Liver (tissue), 9 donors: Measurements from ENCODE around the gene HTR4. TPM values are rescaled to one million over a fixed set of nuclear protein-coding genes. Genes with fewer than 3 reads are reported as not detected.

Source experiments
- DNase-seq: peaks from one replicate; pipeline ENCODE4 v3.0.0-alpha.2; 2017; ENCODE audit warnings: low spot score
- H3K27ac ChIP-seq, 2 donors: one replicate each; pipeline ENCODE4 v1.7.0; 2013; ENCODE audit warnings: inconsistent platforms in 2 of 2, low read length in 2 of 2, control low read depth in 1 of 2, low read depth in 1 of 2, mild to moderate bottlenecking in 1 of 2
- H3K27me3 ChIP-seq, 4 donors: one replicate each; pipeline versions ENCODE4 v1.6.1 to v1.7.0; 2013; ENCODE audit warnings: low read length in 3 of 4, inconsistent platforms in 1 of 4, mild to moderate bottlenecking in 1 of 4, moderate library complexity in 1 of 4; ENCODE audit not compliant: control insufficient read depth in 4 of 4, insufficient read depth in 4 of 4
- H3K36me3 ChIP-seq, 4 donors: one replicate each; pipeline versions ENCODE4 v1.6.1 to v1.7.0; 2013; ENCODE audit warnings: low read length in 3 of 4, mild to moderate bottlenecking in 3 of 4, low read depth in 1 of 4, moderate library complexity in 1 of 4; ENCODE audit not compliant: control insufficient read depth in 4 of 4, insufficient read depth in 3 of 4
- H3K4me1 ChIP-seq, 4 donors: one replicate each; pipeline versions ENCODE4 v1.6.1 to v1.7.0; 2013; ENCODE audit warnings: low read length in 3 of 4, mild to moderate bottlenecking in 3 of 4, moderate library complexity in 1 of 4; ENCODE audit not compliant: control insufficient read depth in 4 of 4, insufficient read depth in 4 of 4
- H3K4me3 ChIP-seq, 3 donors: one replicate each; pipeline versions ENCODE4 v1.6.1 to v1.7.0; 2013; ENCODE audit warnings: low read length in 3 of 3, control low read depth in 1 of 3, low read depth in 1 of 3, mild to moderate bottlenecking in 1 of 3
- H3K9ac ChIP-seq, 2 donors: one replicate each; pipeline ENCODE4 v1.7.0; 2013; ENCODE audit warnings: low read length in 2 of 2, mild to moderate bottlenecking in 2 of 2, moderate library complexity in 2 of 2, control low read depth in 1 of 2, low read depth in 1 of 2
- H3K9me3 ChIP-seq, 4 donors: one replicate each; pipeline versions ENCODE4 v1.6.1 to v1.7.0; 2013; ENCODE audit warnings: low read length in 3 of 4; ENCODE audit not compliant: control insufficient read depth in 4 of 4
- CTCF ChIP-seq: fragments of 150-350 bp; IDR thresholded peaks from 2 replicates; pipeline ENCODE4 v1.5.1; 2017; ENCODE audit warnings: improper control_type of control experiment, low read depth, low read length; ENCODE audit not compliant: missing input control
- EGR1 ChIP-seq, 2 donors: IDR thresholded peaks; 2 replicates each; pipeline ENCODE4 v1.6.1; 2016 to 2018; ENCODE audit warnings: antibody characterized with exemption in 2 of 2, low read depth in 2 of 2
- FOXA1 ChIP-seq: IDR thresholded peaks from 2 replicates; pipeline ENCODE4 v1.6.1; 2016; ENCODE audit warnings: antibody characterized with exemption
- FOXA2 ChIP-seq: IDR thresholded peaks from 2 replicates; pipeline ENCODE4 v1.6.1; 2016; ENCODE audit warnings: antibody characterized with exemption
- GABPA ChIP-seq, 2 donors: IDR thresholded peaks in 1 of 2; conservative IDR thresholded peaks in 1 of 2; 2 replicates each; pipeline ENCODE4 v1.6.1; 2016; ENCODE audit warnings: antibody characterized with exemption in 2 of 2, mild to moderate bottlenecking in 1 of 2, moderate library complexity in 1 of 2
- HNF4A ChIP-seq, 2 donors: conservative IDR thresholded peaks; 2 replicates each; pipeline ENCODE4 v1.6.1; 2016; ENCODE audit warnings: antibody characterized with exemption in 2 of 2, mild to moderate bottlenecking in 2 of 2
- HNF4G ChIP-seq: IDR thresholded peaks from 2 replicates; pipeline ENCODE4 v1.6.1; 2016; ENCODE audit warnings: antibody characterized with exemption
- JUND ChIP-seq, 2 donors: IDR thresholded peaks; 2 replicates each; pipeline ENCODE4 v1.6.1; 2016; ENCODE audit warnings: antibody characterized with exemption in 2 of 2
- NR2F2 ChIP-seq: IDR thresholded peaks from 2 replicates; pipeline ENCODE4 v1.6.1; 2016; ENCODE audit warnings: antibody characterized with exemption
- RAD21 ChIP-seq, 2 donors: IDR thresholded peaks; 2 replicates each; pipeline ENCODE4 v1.6.1; 2016; ENCODE audit warnings: antibody characterized with exemption in 2 of 2, mild to moderate bottlenecking in 2 of 2
- RXRA ChIP-seq, 2 donors: IDR thresholded peaks; 2 replicates each; pipeline ENCODE4 v1.6.1; 2017 to 2018; ENCODE audit warnings: antibody characterized with exemption in 2 of 2, mild to moderate bottlenecking in 1 of 2
- SP1 ChIP-seq: IDR thresholded peaks from 2 replicates; pipeline ENCODE4 v1.6.1; 2018; ENCODE audit warnings: antibody characterized with exemption, mild to moderate bottlenecking
- TAF1 ChIP-seq: conservative IDR thresholded peaks from 2 replicates; pipeline ENCODE4 v1.6.1; 2016; ENCODE audit warnings: antibody characterized with exemption, mild to moderate bottlenecking
- ZBTB33 ChIP-seq: IDR thresholded peaks from 2 replicates; pipeline ENCODE4 v1.6.1; 2016; ENCODE audit warnings: antibody characterized with exemption
- WGBS: extraction: QIAGEN DNeasy Blood & Tissue Kit; methylation state at CpG from one replicate; pipeline ENCODE4 v1.1.7; 2013; 5-methylcytosine and 5-hydroxymethylcytosine counted together
- polyA plus RNA-seq, 2 donors: library from polyadenylated mRNA; stranded (reverse) in 1 of 2; unstranded in 1 of 2; fragments of 200-250 nt in 1 of 2; fragments of >200 nt in 1 of 2; fragmentation: Nextera tagmentation in 1 of 2; extraction: Ambion mirVana in 1 of 2; gene quantifications; one replicate each; pipeline versions ENCODE4 v1.2.1 to v1.2.3, GENCODE V29; 2013 to 2015
- total RNA-seq, 2 donors: library from RNA; depleted of rRNA; stranded (reverse); fragments of >200 nt; gene quantifications; one replicate each; pipeline ENCODE4 v1.2.3, GENCODE V29; 2014
- TF ChIP-seq, protein P1 (sequence below): IDR thresholded peaks from 2 replicates; pipeline ENCODE4 v1.6.1; 2016; ENCODE audit warnings: antibody characterized with exemption
- donor health status: healthy.
- donor health status: healthy.
- donor health status: healthy.
- donor health status: healthy.
- donor health status: healthy.

The HTR4 gene
- total and polyA plus RNA-seq, 4 donors, result 0.19 to 2.4 (median 0.98) TPM

- Histone ChIP-seq H3K4me3 (no peak overlapping the region), H3K4me1 (peaks cover 0 to 11% (median 7%) of the 10 kb centered on the region in 4 donors), H3K9ac (no peak overlapping the region), H3K27me3 (no peaks in the 10 kb centered on the region), H3K36me3 (no peaks in the 10 kb centered on the region), H3K27ac (no peak overlapping the region), H3K9me3 (no peaks in the 10 kb centered on the region)
- DNase-seq, result no peak
- TF ChIP-seq, protein P1, sequence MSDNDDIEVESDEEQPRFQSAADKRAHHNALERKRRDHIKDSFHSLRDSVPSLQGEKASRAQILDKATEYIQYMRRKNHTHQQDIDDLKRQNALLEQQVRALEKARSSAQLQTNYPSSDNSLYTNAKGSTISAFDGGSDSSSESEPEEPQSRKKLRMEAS, result no peak
- TF ChIP-seq EGR1 (IDR thresholded peaks at IDR 0.05; ENCODE audit: low read depth in 2 of 2) (no peak), RAD21 (IDR thresholded peaks at IDR 0.05) (no peak), CTCF (no peak), GABPA (IDR thresholded peaks at IDR 0.05 in 1 of 2, conservative IDR thresholded peaks at IDR 0.05 in 1 of 2) (no peak), NR2F2 (no peak), SP1 (no peak), TAF1 (no peak), ZBTB33 (no peak), HNF4G (no peak), FOXA2 (no peak), HNF4A (conservative IDR thresholded peaks at IDR 0.05) (no peak), JUND (IDR thresholded peaks at IDR 0.05) (no peak)
- WGBS, result 63% methylated on average over 4 of the region's 4 CpGs
Measured at GRCh38 chr5:148559461-148559860, 94.9 kb downstream of the HTR4 start.

GRCh38 chr5:148558892-148559291 is 95.4 kb downstream of the HTR4 start:
- H3K9me3 ChIP-seq, result no peaks in the 10 kb centered on the region
- H3K27ac ChIP-seq, result no peak overlapping the region
- no peak overlapping the region for H3K9ac ChIP-seq
- H3K27me3 ChIP-seq, result no peaks in the 10 kb centered on the region
- 53% methylated on average over 2 of the region's 2 CpGs for WGBS
- no peak for DNase-seq
- H3K36me3 ChIP-seq, result no peaks in the 10 kb centered on the region
- H3K4me3 ChIP-seq, result no peak overlapping the region
- H3K4me1 ChIP-seq, result peaks cover 0 to 11% (median 7%) of the 10 kb centered on the region in 4 donors
- TF ChIP-seq SP1 (no peak), EGR1 (IDR thresholded peaks at IDR 0.05; ENCODE audit: low read depth in 2 of 2) (no peak), RXRA (IDR thresholded peaks at IDR 0.05) (no peak), HNF4G (no peak), CTCF (no peak), TAF1 (no peak), FOXA1 (peak; percentile 46), FOXA2 (peak; percentile 66)
